ENCODE measurements around the gene CEACAM19.
"Not testable (repeated sequence)": the region's sequence is repeated elsewhere in the genome, so short reads cannot be mapped to it uniquely, and the experiment has no call there.

The CEACAM19 gene

GRCh38 chr19:44677019-44677811 is 5.9 kb downstream of the CEACAM19 start:
- no peak for DNase-seq

- no peak for DNase-seq
Observed at GRCh38 chr19:44680536-44680935, 9.3 kb downstream of the CEACAM19 start.

- DNase-seq, result no peak
Observed at GRCh38 chr19:44681992-44682790, 10.9 kb downstream of the CEACAM19 start.

GRCh38 chr19:44682807-44683206 is 11.5 kb downstream of the CEACAM19 start:
- DNase-seq, result no peak

- no peak for DNase-seq
Observed at GRCh38 chr19:44683434-44684210, 12.3 kb downstream of the CEACAM19 start.

GRCh38 chr19:44684396-44684795 is 13.1 kb downstream of the CEACAM19 start:
- not testable (repeated sequence) for DNase-seq

GRCh38 chr19:44684892-44685863 is 13.9 kb downstream of the CEACAM19 start:
- no peak for DNase-seq

- DNase-seq, result peak; percentile 6 to 23
Observed at GRCh38 chr19:44685877-44686276, 14.6 kb downstream of the CEACAM19 start.

- DNase-seq, result no peak
Observed at GRCh38 chr19:44686896-44687295, 15.6 kb downstream of the CEACAM19 start.

GRCh38 chr19:44687888-44688287 is 16.6 kb downstream of the CEACAM19 start:
- DNase-seq, result peak in 1 of 2 experiments; percentile 13

- DNase-seq, result peak; percentile 60 to 69
Observed at GRCh38 chr19:44689290-44690130, 18.2 kb downstream of the CEACAM19 start.

GRCh38 chr19:44690131-44690440 is 18.8 kb downstream of the CEACAM19 start:
- no peak for DNase-seq

GRCh38 chr19:44692379-44692721 is 21.1 kb downstream of the CEACAM19 start:
- DNase-seq, result no peak

GRCh38 chr19:44694184-44694579 is 22.9 kb downstream of the CEACAM19 start:
- peak; percentile 4 to 16 for DNase-seq

GRCh38 chr19:44696939-44697669 is 25.8 kb downstream of the CEACAM19 start:
- DNase-seq, result no peak

GRCh38 chr19:44697670-44698034 is 26.4 kb downstream of the CEACAM19 start:
- no peak for DNase-seq

- DNase-seq, result no peak
Observed at GRCh38 chr19:44698492-44699201, 27.4 kb downstream of the CEACAM19 start, which contains the start of gene CEACAM16. Gene CEACAM16, plus strand, starts transcription at chr19:44699151. Its CDS starts 2,306 bp downstream, at chr19:44701457.

- no peak for DNase-seq
Observed at GRCh38 chr19:44700547-44700946, 29.3 kb downstream of the CEACAM19 start.

- DNase-seq, result no peak
Observed at GRCh38 chr19:44701228-44701627, 29.9 kb downstream of the CEACAM19 start.
